IPS-NIHi11 (cell line): Measurements from ENCODE around the gene LPCAT3.

ENCODE experiments used
- DNase-seq: peaks from one replicate; pipeline ENCODE4 v3.0.0; 2012; ENCODE audit warnings: mixed read lengths, low spot score

The LPCAT3 gene

GRCh38 chr12:6963016-6963731 lies 55.1 kb downstream of the LPCAT3 start:
- peak; percentile 77 for DNase-seq

- DNase-seq: peak; percentile 35
These were observed 55.8 kb downstream of the LPCAT3 start for GRCh38 chr12:6962285-6963015.

- DNase-seq: peak; percentile 87
These were observed 56.5 kb downstream of the LPCAT3 start for GRCh38 chr12:6961695-6962284.

GRCh38 chr12:6961278-6961694 lies 57.0 kb downstream of the LPCAT3 start:
- DNase-seq: peak; percentile 37

- no peak for DNase-seq
These were observed 57.5 kb downstream of the LPCAT3 start for GRCh38 chr12:6960593-6961277.

- no peak for DNase-seq
These were observed 58.3 kb downstream of the LPCAT3 start for GRCh38 chr12:6959805-6960592.

- no peak for DNase-seq
These were observed 59.0 kb downstream of the LPCAT3 start for GRCh38 chr12:6959058-6959804.

- no peak for DNase-seq
These were observed 59.6 kb downstream of the LPCAT3 start for GRCh38 chr12:6958609-6959057.

- DNase-seq: no peak
These were observed 60.3 kb downstream of the LPCAT3 start for GRCh38 chr12:6957741-6958608.

GRCh38 chr12:6957151-6957701 lies 61.0 kb downstream of the LPCAT3 start:
- DNase-seq: no peak

- no peak for DNase-seq
These were observed 62.1 kb downstream of the LPCAT3 start for GRCh38 chr12:6956021-6956727.

GRCh38 chr12:6955108-6956020 lies 62.9 kb downstream of the LPCAT3 start:
- DNase-seq: no peak

GRCh38 chr12:6954316-6955107 lies 63.8 kb downstream of the LPCAT3 start:
- no peak for DNase-seq

- no peak for DNase-seq
These were observed 64.6 kb downstream of the LPCAT3 start for GRCh38 chr12:6953442-6954315.

- no peak for DNase-seq
These were observed 65.3 kb downstream of the LPCAT3 start for GRCh38 chr12:6952863-6953441.
